DOHH2 (cell line): ENCODE measurements around the gene DNAH7.

ENCODE experiments used
- CTCF ChIP-seq: fragments of 200-600 bp; sonication (generic); IDR thresholded peaks from one replicate; pipeline ENCODE4 v1.5.1; 2014; ENCODE audit warnings: antibody characterized with exemption, mild to moderate bottlenecking, low read depth, low read length; ENCODE audit not compliant: poor library complexity, severe bottlenecking
- EZH2phosphoT487 ChIP-seq: fragments of 200-600 bp; sonication (generic); IDR thresholded peaks from 2 replicates; pipeline ENCODE4 v1.6.1; 2017; ENCODE audit warnings: borderline replicate concordance, mild to moderate bottlenecking, antibody characterized with exemption, low read length, moderate library complexity, mixed read lengths

- TF ChIP-seq CTCF (no peak), EZH2phosphoT487 (no peak)
Measured at GRCh38 chr2:195907474-195907873, 161.2 kb downstream of the DNAH7 start.
